SK-N-SH (cell line): Measurements from ENCODE around the gene SPATA31A6. TPM values are rescaled to one million over a fixed set of nuclear protein-coding genes. Genes with fewer than 3 reads are reported as not detected.
"Not testable (repeated sequence)": the region's sequence is repeated elsewhere in the genome, so short reads cannot be mapped to it uniquely, and the experiment has no call there.

ENCODE experiments used
- CTCF ChIA-PET: fragments of 300-600, 350-600 bp; formaldehyde crosslinking; extraction: SDS; loops from one replicate; lab custom pipeline; 2021; lab: Yijun Ruan, JAX
- POLR2A ChIA-PET: fragments of 350-600 bp; sonication (Branson Sonifier 250); formaldehyde crosslinking; extraction: SDS; loops from one replicate; lab custom pipeline; 2020; ENCODE audit warnings: antibody characterized with exemption, inconsistent platforms; lab: Yijun Ruan, JAX
- DNase-seq: peaks from one replicate; pipeline ENCODE4 v3.0.0; 2012
- H2AFZ ChIP-seq: fragments of 200-600 bp; sonication (generic); 2 replicates; pipeline ENCODE4 v1.8.1; 2016; ENCODE audit warnings: antibody characterized with exemption, mild to moderate bottlenecking, low read depth
- H3F3A ChIP-seq: fragments of 200-600 bp; sonication (generic); replicated peaks from 2 replicates; pipeline ENCODE3; 2016; ENCODE audit warnings: antibody characterized with exemption, mild to moderate bottlenecking; ENCODE audit not compliant: insufficient read depth
- H3K27ac ChIP-seq, 2 experiments: fragments of 200-500 bp in 1 of 2; fragments of 200-600 bp in 1 of 2; sonication (Bioruptor generic) in 1 of 2; sonication (generic), shearing (Covaris generic) in 1 of 2; 2 replicates each; pipeline versions ENCODE4 v1.5.1 to v1.6.1; 2014 to 2016; ENCODE audit warnings: low read depth in 2 of 2, inconsistent platforms in 1 of 2, low read length in 1 of 2, mild to moderate bottlenecking in 1 of 2, mixed read lengths in 1 of 2
- H3K27me3 ChIP-seq: fragments of 200-600 bp; sonication (generic), shearing (Covaris generic); 2 replicates; pipeline ENCODE4 v1.6.1; 2016; ENCODE audit warnings: mixed run types; ENCODE audit not compliant: insufficient read depth
- H3K36me3 ChIP-seq, 2 experiments: fragments of 200-500 bp in 1 of 2; fragments of 200-600 bp in 1 of 2; sonication (Bioruptor generic) in 1 of 2; sonication (generic) in 1 of 2; replicated peaks in 1 of 2; 2 replicates each; pipeline versions ENCODE3 to v1.5.1; 2014 to 2016; ENCODE audit warnings: low read length in 1 of 2, mild to moderate bottlenecking in 1 of 2; ENCODE audit not compliant: insufficient read depth in 2 of 2, control insufficient read depth in 1 of 2
- H3K4me1 ChIP-seq, 2 experiments: fragments of 200-500 bp in 1 of 2; fragments of 200-600 bp in 1 of 2; sonication (Bioruptor generic) in 1 of 2; sonication (generic), shearing (Covaris generic) in 1 of 2; 2 replicates each; pipeline versions ENCODE4 v1.5.1 to v1.6.1; 2014 to 2016; ENCODE audit warnings: low read depth in 1 of 2, low read length in 1 of 2, mixed run types in 1 of 2; ENCODE audit not compliant: insufficient read depth in 2 of 2, control insufficient read depth in 1 of 2
- H3K4me2 ChIP-seq: fragments of 200-600 bp; sonication (generic), shearing (Covaris generic); 2 replicates; pipeline ENCODE4 v1.6.1; 2017; ENCODE audit warnings: mixed run types
- H3K4me3 ChIP-seq, 2 experiments: fragments of 200-500 bp in 1 of 2; fragments of 200-600 bp in 1 of 2; sonication (Bioruptor generic) in 1 of 2; sonication (generic), shearing (Covaris generic) in 1 of 2; 2 replicates each; pipeline versions ENCODE4 v1.5.1 to v1.8.1; 2014 to 2016; ENCODE audit warnings: low read depth in 2 of 2, inconsistent platforms in 1 of 2, low read length in 1 of 2, mild to moderate bottlenecking in 1 of 2, mixed read lengths in 1 of 2, moderate library complexity in 1 of 2
- H3K79me2 ChIP-seq: fragments of 200-600 bp; sonication (generic); 2 replicates; pipeline ENCODE4 v1.8.1; 2017; ENCODE audit warnings: mild to moderate bottlenecking; ENCODE audit not compliant: insufficient read depth
- H3K9ac ChIP-seq: fragments of 200-600 bp; sonication (generic); 2 replicates; pipeline ENCODE4 v1.6.1; 2017; ENCODE audit warnings: mixed run types
- H3K9me2 ChIP-seq: fragments of 200-600 bp; sonication (generic); 2 replicates; pipeline ENCODE4 v1.6.1; 2017; ENCODE audit warnings: mixed run types
- H3K9me3 ChIP-seq: fragments of 200-600 bp; sonication (generic); 2 replicates; pipeline ENCODE4 v1.6.1; 2017; ENCODE audit warnings: mixed run types, mild to moderate bottlenecking, moderate library complexity
- H4K20me1 ChIP-seq: fragments of 200-600 bp; sonication (generic); 2 replicates; pipeline ENCODE4 v1.6.1; 2017; ENCODE audit warnings: mild to moderate bottlenecking, mixed run types; ENCODE audit not compliant: insufficient read depth
- FOSL2 ChIP-seq: IDR thresholded peaks from 2 replicates; pipeline ENCODE4 v1.4.0; 2012; ENCODE audit warnings: low read depth, mild to moderate bottlenecking, moderate library complexity, borderline replicate concordance
- JUND ChIP-seq: IDR thresholded peaks from 2 replicates; pipeline ENCODE4 v1.4.0; 2012
- TCF12 ChIP-seq: IDR thresholded peaks from 2 replicates; pipeline ENCODE4 v1.4.0; 2012
- TEAD4 ChIP-seq: IDR thresholded peaks from 2 replicates; pipeline ENCODE4 v1.4.0; 2012; ENCODE audit warnings: mild to moderate bottlenecking, borderline replicate concordance; ENCODE audit not compliant: insufficient read depth
- WGBS: methylation state at CpG from one replicate; pipeline ENCODE4 v1.1.6; 2017; ENCODE audit warnings: low lambda C conversion rate; 5-methylcytosine and 5-hydroxymethylcytosine counted together
- polyA plus RNA-seq, 3 experiments: library from polyadenylated mRNA; depleted of rRNA; stranded (reverse); fragments of >200 nt; gene quantifications; 2 replicates each; pipeline ENCODE4 v1.2.3, GENCODE V29; 2012
- TF ChIP-seq, protein P1 (sequence below): fragments of 200-600 bp; sonication (generic); IDR thresholded peaks from 2 replicates; pipeline ENCODE4 v1.6.1; 2017; ENCODE audit warnings: antibody characterized with exemption, mild to moderate bottlenecking, moderate library complexity

SPATA31A6 gene
- 0.07 TPM in 1 of 2 replicates, not detected in the other for polyA plus RNA-seq (2012; rRNA removed)
- not detected in 2 replicates for polyA plus RNA-seq (2012; cell fraction: cytosol; rRNA removed)
- 0.02 TPM in 2 replicates for polyA plus RNA-seq (2012; cell fraction: nucleus; rRNA removed)

DNA sequence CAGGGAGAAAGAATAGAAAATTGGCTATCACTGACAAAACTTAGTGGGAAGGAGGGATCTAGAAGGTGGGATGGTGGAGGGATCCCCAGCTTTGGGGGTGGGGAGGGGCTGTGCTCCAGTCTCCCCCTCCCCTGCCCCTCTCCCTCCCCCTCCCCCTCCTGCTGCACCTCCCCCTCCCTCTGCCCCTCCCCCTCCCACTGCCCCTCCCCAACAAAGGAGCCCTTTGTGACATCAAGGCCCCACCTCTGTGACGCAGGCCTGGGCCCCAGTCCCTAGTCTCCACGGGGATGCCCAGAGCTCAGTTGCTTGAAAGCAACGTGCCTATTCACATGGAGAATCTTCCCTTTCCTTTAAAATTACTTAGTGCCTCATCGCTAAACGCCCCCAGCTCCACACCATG lies at the start of gene SPATA31A6:
TSS of gene SPATA31A6 (plus strand) at position 301 of the 400 bp plus-strand sequence. CDS start at position 330, 29 bp downstream.
- H3K4me2 ChIP-seq, H3K9ac ChIP-seq: not testable (repeated sequence)
- WGBS: 39% methylated on average over 4 of the region's 5 CpGs

DNA sequence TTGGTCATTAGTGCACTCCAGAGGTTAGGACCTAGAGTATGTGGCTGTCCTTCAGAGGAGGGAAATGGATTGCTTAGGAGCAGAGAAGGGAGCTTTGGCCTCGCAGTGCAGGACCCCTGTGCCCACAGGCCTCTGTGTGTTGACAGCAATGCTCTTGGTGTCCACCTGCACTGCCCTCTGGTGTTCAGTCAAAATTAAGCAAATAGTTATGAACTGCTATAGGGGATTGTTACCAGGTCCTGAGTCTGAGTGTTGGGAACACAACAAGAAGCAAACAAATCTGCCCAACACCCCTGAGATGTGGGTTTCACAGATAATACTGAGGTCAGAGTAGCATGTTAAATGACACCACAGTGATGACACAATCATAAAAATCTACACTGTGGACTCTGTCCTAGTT lies 23.2 kb upstream of the SPATA31A6 start:
- H3K4me3 ChIP-seq, H3K9me3 ChIP-seq, DNase-seq, CTCF ChIA-PET, H3K4me1 ChIP-seq, H3K27ac ChIP-seq, H3K79me2 ChIP-seq, H2AFZ ChIP-seq, H4K20me1 ChIP-seq, H3F3A ChIP-seq, H3K36me3 ChIP-seq, H3K9ac ChIP-seq, POLR2A ChIA-PET, H3K27me3 ChIP-seq, H3K9me2 ChIP-seq, H3K4me2 ChIP-seq: not testable (repeated sequence)
- 0% methylated on average over 1 of the region's 1 CpG for WGBS
- TF ChIP-seq, protein P1, sequence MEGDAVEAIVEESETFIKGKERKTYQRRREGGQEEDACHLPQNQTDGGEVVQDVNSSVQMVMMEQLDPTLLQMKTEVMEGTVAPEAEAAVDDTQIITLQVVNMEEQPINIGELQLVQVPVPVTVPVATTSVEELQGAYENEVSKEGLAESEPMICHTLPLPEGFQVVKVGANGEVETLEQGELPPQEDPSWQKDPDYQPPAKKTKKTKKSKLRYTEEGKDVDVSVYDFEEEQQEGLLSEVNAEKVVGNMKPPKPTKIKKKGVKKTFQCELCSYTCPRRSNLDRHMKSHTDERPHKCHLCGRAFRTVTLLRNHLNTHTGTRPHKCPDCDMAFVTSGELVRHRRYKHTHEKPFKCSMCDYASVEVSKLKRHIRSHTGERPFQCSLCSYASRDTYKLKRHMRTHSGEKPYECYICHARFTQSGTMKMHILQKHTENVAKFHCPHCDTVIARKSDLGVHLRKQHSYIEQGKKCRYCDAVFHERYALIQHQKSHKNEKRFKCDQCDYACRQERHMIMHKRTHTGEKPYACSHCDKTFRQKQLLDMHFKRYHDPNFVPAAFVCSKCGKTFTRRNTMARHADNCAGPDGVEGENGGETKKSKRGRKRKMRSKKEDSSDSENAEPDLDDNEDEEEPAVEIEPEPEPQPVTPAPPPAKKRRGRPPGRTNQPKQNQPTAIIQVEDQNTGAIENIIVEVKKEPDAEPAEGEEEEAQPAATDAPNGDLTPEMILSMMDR: peak; percentile 58

More for the DNA sequence above, at the start of gene SPATA31A6:
- H3K27me3 ChIP-seq, H3K9me3 ChIP-seq, H3K4me1 ChIP-seq, H3K36me3 ChIP-seq, H3K79me2 ChIP-seq, DNase-seq, POLR2A ChIA-PET, H3K4me3 ChIP-seq, H3F3A ChIP-seq, CTCF ChIA-PET, H4K20me1 ChIP-seq, H2AFZ ChIP-seq, H3K27ac ChIP-seq, H3K9me2 ChIP-seq: not testable (repeated sequence)

DNA sequence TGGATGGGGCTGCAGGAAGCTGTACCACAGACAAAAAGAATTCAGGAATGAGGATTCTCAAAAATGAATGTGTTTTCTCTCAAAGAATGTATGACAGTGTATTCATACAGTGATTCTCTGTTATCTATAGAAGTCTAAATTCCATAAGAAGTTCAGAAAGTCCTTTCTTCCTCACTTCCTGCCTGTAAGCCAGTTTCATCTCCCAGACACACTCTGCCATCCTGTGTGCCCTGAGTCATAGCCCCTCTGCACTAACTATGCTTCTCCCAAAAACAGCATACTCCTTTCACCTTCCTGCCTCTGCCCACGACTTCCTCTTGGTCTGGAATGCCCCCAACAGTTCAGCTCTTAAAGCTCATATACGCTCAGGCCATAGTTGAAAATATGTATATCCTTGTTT lies 36.4 kb downstream of the SPATA31A6 start:
- H3K36me3 ChIP-seq, H3K9me2 ChIP-seq, H3K4me1 ChIP-seq, H3K27me3 ChIP-seq, H3K9me3 ChIP-seq, CTCF ChIA-PET, DNase-seq, H3K9ac ChIP-seq, H3K79me2 ChIP-seq, H3K4me3 ChIP-seq, H4K20me1 ChIP-seq, POLR2A ChIA-PET: not testable (repeated sequence)
- H3K27ac ChIP-seq: peak overlapping the region in 1 of 2 experiments; percentile 77; a peak in 2 of 4 replicates
- H3F3A ChIP-seq: peaks cover 11% of the 10 kb centered on the region
- peak overlapping the region; percentile 35; the same call in 1 of the 2 replicates for H3K4me2 ChIP-seq
- 9% methylated on average over 2 of the region's 2 CpGs for WGBS
- H2AFZ ChIP-seq: peak overlapping the region; percentile 64

DNA sequence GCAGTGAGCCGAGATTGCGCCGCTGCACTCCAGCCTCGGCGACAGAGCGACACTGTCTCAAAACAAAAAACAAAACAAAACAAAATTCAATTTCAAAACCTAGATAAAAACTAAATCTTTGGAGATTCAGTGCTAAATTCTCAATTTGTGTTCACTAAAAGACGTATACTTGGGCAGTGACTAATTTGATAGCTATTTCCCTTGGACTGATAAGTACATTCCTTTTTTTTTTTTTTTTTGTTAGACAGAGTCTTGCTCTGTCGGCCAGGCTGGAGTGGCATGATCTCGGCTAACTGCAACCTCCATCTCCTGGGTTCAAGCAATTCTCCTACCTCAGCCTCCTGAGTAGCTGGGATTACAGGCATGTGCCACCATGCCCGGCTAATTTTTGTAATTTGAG lies 39.8 kb downstream of the SPATA31A6 start:
- Histone ChIP-seq H3K4me3 (peak overlapping the region; percentile 0 to 9; a peak in 1 of 4 replicates), H3K4me2 (peak overlapping the region; percentile 44; the same call in 1 of the 2 replicates), H3K27ac (peak overlapping the region in 1 of 2 experiments; percentile 61; a peak in 2 of 4 replicates), H3K9ac (peak overlapping the region; percentile 45; the same call in 1 of the 2 replicates), H3F3A (peaks cover 11% of the 10 kb centered on the region), H2AFZ (peak overlapping the region; percentile 66; the same call in 1 of the 2 replicates)
- TF ChIP-seq JUND (peak; percentile 65; the same call in 1 of the 2 replicates), TEAD4 (peak; percentile 28; the same call in 1 of the 2 replicates), TCF12 (peak; percentile 8; the same call in 1 of the 2 replicates), FOSL2 (peak; percentile 49; the same call in 1 of the 2 replicates)
- POLR2A ChIA-PET, H3K9me2 ChIP-seq, H3K36me3 ChIP-seq, H4K20me1 ChIP-seq, DNase-seq, H3K9me3 ChIP-seq, H3K27me3 ChIP-seq, H3K79me2 ChIP-seq, CTCF ChIA-PET, H3K4me1 ChIP-seq: not testable (repeated sequence)
- WGBS: 28% methylated on average over 9 of the region's 10 CpGs

DNA sequence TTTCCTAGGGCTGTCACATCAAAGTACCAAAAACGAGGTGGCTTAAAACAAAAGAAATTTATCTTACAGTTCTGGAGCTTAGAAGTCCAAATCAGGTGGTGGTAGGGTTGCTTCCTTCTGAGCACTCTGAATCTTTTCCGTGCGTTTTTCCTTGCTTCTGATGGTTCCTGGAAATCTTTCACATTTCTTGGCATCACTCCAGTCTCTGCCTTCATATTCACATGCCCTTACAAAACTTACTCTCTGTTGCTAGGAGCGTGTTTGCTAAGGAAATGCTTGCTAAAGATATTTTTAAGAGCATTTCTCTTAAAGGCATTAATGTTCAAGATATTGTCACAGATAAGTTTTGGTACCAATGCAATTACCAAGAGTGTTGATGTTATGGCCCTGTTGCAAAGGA lies 49.6 kb downstream of the SPATA31A6 start:
- H3K27ac ChIP-seq, H3K79me2 ChIP-seq, H2AFZ ChIP-seq, CTCF ChIA-PET, H4K20me1 ChIP-seq, H3K9ac ChIP-seq, H3K9me3 ChIP-seq, H3F3A ChIP-seq, POLR2A ChIA-PET, H3K27me3 ChIP-seq, H3K4me1 ChIP-seq, H3K9me2 ChIP-seq, DNase-seq, H3K4me3 ChIP-seq, H3K4me2 ChIP-seq, H3K36me3 ChIP-seq: not testable (repeated sequence)
- WGBS: 11% methylated on average over 4 of the region's 4 CpGs
